Neural progenitor cell (in vitro differentiated cells): Measurements from ENCODE around the gene DIAPH2.

Experiments used
- EZH2 ChIP-seq: fragments of 200-600 bp; sonication (generic); IDR thresholded peaks from 2 replicates; pipeline ENCODE4 v1.6.1; 2017; ENCODE audit warnings: antibody characterized with exemption, mild to moderate bottlenecking, moderate library complexity
- EZH2phosphoT487 ChIP-seq: fragments of 200-600 bp; sonication (generic); IDR thresholded peaks from 2 replicates; pipeline ENCODE4 v1.6.1; 2017; ENCODE audit warnings: antibody characterized with exemption
- TF ChIP-seq, protein P1 (sequence below): fragments of 200-600 bp; sonication (generic); IDR thresholded peaks from 2 replicates; pipeline ENCODE4 v1.5.1; 2017; ENCODE audit warnings: antibody characterized with exemption, mild to moderate bottlenecking

DNA sequence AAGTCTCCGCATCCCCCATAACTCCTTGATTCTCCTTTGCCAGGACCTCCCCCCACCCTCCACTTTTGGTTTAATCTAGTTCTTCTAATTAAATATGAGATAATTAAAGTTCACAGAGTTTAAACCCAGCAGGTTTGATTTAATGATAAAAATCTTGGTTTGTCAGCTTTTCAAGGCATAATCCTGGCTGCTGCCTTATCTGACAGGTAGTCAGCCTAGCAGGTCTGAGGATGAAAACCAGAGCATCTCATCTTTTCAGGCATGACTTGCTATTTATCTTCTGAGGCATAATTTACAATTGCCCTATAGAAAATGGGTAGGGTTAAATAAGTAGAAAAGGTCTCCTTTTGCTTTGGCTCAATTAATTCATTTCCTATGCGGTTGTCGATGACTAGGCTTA, 790.3 kb downstream of the DIAPH2 start:
- TF ChIP-seq, protein P1, sequence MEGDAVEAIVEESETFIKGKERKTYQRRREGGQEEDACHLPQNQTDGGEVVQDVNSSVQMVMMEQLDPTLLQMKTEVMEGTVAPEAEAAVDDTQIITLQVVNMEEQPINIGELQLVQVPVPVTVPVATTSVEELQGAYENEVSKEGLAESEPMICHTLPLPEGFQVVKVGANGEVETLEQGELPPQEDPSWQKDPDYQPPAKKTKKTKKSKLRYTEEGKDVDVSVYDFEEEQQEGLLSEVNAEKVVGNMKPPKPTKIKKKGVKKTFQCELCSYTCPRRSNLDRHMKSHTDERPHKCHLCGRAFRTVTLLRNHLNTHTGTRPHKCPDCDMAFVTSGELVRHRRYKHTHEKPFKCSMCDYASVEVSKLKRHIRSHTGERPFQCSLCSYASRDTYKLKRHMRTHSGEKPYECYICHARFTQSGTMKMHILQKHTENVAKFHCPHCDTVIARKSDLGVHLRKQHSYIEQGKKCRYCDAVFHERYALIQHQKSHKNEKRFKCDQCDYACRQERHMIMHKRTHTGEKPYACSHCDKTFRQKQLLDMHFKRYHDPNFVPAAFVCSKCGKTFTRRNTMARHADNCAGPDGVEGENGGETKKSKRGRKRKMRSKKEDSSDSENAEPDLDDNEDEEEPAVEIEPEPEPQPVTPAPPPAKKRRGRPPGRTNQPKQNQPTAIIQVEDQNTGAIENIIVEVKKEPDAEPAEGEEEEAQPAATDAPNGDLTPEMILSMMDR, result no peak
- no peak for TF ChIP-seq EZH2
- TF ChIP-seq EZH2phosphoT487, result no peak
